H4 (cell line): ENCODE data around the gene ROR2. TPM values are rescaled to one million over a fixed set of nuclear protein-coding genes. Genes with fewer than 3 reads are reported as not detected.

Experiments used
- DNase-seq: peaks from one replicate; pipeline ENCODE4 v3.0.0-alpha.2; 2015; ENCODE audit warnings: low spot score
- total RNA-seq: library from RNA; depleted of rRNA; stranded (reverse); fragments of >200 nt; shearing (Covaris generic); gene quantifications from 2 replicates; pipeline ENCODE4 v1.2.3, GENCODE V29; 2014

Gene ROR2
- total RNA-seq, 1 experiment from 2014 or later: 1.8 TPM

DNA sequence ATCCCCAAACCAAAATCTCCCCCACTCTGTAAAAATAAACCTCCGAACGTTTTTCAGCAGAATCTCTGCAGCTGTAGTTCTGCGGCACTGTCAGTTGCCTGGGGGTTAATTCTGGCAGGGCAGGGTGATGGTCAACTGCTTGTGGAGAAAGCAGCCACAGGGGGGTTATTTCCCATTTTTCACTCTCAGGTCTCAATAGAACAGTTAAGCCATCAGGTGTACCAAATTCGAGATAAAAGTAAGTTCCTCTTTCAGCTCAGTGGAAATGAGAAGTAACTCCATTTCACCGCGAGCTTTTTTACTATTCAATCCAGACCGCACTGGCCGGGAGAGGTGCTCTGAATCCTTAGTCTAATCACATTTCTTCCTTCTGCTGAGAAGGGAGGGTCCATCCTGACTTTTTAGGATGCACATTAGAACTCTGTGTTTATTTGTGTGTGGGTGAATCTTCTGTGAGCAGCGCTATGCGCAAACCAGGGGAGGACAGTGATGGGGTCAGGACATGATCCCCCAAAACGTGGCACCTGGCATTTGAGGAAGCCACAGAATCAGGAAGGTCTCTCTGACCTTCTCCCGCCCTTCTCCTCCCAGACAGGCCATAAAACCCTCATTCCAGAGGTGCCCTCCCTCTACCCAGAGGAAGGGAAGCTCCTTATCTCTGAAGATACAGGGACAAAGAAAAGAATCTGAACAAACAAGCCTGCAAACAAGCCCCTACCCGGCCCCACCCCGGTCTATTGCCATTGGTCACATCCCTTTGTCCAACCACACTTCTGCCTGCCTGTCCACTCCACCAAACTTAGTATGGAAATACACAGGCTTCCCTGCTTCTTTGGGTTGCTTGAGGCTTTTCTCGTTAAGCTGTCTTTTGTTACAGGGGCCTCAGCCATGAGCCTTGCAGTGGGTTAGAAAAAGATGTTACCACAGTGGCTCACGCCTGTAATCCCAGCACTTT lies 229.0 kb downstream of the ROR2 start:
- no peak for DNase-seq

DNA sequence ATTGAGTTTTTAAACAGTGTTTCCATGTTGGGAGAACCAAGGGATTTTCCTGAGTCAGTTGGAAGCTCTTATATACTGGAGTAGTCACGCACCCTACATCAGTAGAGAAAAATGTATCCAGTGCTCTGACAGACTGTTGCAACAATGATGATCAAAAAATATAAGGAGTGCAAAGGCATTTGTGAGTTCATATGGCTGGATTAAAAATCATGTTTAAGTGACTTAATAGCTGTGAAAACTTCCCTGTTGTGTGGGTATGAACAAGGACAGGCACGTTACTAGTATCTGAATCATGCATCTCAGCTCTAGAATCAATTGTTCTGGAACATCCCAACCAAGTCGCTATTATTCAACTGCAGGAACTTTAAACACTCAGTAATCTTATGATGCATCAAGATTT lies 229.7 kb downstream of the ROR2 start:
- DNase-seq: no peak

DNA sequence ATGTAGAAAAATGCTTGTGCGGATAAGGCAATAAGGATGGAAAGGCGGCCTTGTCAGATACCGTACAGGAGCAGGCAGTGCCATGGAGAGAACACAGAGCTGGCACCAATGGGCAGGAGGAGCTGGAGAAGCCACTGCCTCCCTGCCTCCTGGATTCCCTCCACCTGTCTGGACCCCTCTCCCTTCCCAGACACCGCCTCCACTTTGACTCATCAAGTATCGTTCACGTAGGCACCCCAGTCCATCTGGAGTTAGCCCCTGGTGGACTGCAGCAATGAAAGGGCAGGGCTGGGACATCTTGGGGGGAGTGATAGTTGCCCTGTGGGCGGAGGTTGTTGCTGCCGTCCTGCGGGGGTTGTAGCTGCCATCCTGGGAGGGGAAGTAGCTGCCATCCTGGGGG lies 232.0 kb downstream of the ROR2 start:
- DNase-seq: no peak

DNA sequence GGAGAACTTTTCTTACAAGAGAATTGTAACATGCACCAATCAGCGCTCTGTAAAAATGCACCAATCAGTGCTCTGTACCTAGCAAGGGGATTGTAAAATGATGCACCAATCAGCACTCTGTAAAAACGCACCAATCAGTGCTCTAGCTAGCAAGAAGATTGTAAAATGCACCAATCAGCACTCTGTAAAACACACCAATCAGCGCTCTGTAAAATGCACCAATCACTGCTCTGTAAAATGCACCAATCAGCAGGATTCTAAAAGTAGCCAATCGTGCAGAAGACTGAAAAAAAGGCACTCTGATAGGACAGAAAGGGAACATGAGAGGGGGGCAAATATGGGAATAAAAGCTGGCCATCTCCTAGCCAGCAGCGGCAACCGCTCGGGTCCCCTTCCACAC lies 233.2 kb downstream of the ROR2 start:
- DNase-seq: no peak

DNA sequence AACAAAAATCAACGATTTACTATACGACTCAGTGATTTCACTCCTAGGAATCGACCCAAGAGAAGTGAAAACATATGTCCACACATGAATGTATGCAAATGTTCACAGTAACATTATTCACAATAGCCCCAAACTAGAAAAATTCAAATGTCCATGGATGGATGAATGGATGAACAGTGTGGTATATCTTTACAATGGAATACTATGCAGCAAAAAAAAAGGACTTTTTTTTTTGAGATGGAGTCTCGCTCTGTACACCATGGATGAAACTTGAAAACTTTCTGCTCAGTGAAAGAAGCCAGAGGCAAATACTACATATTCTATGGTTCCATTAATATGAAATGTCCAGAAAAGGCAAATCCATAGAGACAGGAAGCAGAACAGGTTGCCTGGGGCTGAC lies 233.8 kb downstream of the ROR2 start:
- no peak for DNase-seq

DNA sequence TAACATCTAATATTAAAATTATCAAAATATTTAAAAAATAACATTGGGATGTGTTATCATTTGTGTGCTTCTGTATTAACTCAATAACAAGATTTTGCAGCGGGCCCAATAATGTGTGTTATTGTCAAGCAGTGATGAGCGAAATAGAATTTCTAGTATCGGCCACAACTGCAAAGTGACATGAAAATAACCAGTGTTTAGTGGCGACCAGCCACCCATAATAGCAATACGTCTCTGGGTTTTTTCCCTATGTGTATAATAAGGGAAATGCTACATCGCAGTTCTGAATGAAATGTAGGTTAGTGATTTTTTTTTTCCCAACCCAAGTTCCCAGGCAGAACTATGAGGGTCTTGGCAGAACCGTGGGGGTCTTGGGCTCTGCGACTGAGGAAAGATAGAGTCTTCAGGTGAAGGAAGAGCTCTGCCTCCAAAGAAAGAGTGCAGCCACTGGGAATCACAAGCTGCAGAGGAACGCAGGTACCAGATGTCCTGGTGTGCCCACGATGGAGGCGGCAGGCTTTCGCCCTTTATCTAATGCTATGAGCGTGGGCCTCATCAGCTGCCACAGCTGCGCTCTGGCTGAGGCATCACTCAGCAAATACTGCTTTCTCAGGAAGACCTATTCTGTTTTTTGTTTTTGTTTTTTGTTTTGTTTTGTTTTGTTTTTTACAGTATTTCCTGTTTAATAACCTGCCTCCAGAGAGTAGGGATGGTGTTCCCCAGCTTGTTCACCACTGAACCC lies 235.0 kb downstream of the ROR2 start:
- no peak for DNase-seq

DNA sequence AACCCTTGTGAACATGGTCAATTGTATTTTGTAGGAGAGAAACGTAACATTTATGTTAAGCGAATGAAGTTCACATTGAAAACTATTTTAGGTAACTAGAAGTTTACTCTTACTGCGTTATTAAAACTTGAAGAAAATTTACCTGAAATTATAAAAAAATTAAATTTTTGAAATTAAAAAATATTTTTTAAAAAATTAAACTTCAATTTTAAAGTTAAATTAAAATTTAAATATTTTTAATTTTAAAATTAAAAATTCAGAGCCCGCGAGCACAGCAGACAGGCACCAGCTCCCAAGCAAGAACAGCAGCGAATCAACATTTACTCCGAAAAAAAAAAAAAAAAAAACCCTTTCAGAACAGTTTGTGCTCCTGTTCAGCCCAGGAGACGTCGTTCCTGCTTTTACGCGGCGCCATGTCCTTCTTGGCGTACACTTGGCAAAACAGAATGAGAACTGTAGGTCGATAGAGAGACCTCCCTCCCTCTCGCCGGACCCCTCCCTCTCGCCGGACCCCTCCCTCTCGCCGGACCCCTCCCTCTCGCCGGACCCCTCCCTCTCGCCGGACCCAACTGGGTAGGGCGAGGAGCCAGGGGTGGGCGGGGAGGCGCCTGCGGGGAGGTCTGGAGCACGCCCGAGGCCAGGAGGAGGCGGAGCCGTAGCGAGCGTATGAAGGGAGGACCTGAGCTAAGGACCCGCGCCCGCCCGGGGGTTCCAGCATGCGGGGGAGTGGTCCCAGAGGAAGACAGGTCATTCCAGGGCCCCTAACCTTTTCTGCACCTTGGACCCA lies 235.8 kb downstream of the ROR2 start:
- peak; percentile 54 for DNase-seq

DNA sequence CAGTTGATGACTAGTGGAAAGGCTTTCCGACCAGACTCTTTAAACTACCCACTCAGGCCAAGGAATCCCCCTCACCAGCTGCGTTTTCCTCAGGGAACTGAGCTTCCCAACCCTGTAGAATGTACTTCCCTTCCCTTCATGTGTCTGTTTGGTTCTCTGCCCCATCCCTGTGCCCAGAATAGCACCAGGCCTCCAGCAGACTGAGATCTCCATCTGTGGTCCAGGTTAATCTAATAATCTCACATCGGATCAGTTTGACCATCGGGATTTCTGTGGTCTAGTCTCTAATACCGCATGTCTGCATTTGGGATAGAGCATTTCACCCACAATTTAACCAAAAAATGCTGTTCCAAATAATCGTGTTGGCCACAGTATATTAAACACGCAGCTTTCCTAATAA lies 237.2 kb downstream of the ROR2 start:
- DNase-seq: no peak

DNA sequence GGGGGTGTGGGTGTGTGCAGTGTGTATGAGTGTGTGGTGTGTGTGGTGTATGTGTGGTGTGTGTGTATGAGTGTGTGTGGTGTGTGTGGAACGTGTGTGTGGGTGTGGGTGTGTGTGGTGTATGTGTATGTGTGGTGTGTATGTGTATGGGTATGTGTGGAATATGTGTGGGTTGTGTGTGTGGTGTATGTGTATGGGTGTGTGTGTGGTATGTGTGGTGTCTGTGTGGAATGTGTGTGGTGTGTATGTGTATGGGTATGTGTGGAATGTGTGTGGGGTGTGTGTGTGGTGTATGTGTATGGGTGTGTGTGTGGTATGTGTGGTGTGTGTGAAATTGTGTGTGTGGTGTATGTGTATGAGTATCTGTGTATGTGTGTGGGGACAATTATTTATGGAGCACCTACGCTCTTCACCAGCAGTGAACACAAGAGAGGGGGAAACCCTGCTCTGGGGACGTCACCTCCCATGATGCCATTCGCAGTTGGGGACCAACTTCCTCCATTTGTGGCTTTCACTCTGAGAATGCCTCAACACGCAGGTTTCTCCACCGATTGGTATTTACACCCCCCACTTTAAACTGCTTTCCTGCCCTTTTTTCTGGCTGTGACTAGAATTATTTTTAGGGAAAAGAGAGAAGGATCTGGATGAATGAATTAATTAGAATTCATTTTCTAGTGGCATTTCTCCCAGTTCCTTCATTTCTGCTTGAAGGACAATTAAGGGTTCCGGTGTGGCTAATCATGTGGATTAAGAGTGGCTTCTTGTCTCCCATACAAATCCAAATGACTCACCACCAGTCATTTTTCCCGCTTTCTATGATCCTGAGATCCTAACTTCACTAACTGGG lies 238.1 kb downstream of the ROR2 start:
- peak; percentile 14 for DNase-seq

DNA sequence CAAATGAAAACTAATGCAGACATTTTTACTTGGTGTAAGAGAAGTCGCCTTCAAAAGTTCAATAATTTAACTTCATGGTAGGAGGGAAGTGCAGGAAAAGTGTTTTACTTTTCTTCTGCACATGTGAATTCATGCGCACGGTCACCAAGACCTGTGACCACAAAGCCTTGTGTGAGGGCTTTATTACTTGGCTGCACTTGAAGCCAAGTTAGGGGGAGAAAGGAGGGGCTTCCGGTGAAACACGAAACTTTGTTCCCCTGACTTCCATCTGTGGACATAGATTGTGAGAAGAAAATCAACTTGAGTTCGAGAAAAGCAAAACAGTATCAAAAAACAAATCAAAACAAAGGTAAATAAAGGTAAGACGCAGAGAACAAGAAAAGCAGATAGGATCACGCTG lies 239.9 kb downstream of the ROR2 start:
- DNase-seq: no peak

DNA sequence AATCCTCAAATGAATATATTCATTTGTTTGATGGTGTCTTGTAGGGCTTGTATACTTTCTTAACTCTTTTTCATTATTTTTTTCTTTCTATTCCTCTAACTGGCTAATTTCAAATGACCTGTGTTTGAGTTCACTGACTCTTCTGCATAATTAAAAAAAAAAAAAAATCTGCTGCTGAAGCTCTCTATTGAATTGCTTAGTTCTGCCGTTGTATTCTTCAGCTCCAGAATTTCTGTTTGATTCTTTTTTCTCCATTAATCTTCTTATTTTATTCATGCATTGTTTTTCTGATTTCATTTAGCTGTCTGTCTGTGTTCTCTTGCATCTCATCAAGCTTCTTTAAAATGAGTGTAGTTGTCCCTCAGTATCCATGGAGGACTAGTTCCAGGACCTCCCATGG lies 244.6 kb downstream of the ROR2 start:
- no peak for DNase-seq

DNA sequence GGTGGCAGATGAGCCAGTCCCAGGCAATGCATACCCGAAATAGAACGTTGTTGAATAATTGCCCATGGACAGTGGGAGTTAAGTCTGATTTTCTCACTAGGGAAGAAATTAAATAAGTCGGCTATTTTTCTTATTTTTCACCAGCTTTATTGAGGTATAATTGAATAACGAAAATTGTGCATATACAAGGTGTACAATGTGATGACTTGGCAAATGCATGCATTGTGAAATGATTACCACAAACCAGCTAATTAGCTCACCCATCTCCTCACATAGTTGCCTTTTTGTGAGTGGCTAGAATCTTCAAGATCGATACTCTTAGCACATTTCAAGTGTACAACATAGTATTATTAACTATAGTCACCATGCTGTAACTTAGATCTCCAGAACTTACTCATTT lies 249.6 kb downstream of the ROR2 start:
- no peak for DNase-seq

DNA sequence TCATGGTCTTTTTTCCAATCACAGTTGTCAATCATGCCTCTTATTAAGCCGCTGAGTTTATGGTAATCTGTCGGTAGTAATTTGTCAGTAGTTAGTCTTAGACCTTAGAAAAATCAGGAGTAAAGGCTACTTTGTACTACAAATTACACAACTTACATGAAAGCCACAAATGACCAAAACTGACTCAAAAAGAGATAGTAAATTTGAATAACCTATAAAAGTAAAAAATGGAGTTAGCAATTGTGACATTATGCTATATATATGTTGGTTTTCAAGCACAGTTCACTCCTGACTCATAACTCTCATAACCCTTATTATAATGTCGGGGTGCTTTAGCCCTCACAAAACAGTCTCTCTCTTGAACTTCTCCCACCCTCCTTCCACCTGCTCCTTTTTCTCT lies 251.8 kb downstream of the ROR2 start:
- no peak for DNase-seq

DNA sequence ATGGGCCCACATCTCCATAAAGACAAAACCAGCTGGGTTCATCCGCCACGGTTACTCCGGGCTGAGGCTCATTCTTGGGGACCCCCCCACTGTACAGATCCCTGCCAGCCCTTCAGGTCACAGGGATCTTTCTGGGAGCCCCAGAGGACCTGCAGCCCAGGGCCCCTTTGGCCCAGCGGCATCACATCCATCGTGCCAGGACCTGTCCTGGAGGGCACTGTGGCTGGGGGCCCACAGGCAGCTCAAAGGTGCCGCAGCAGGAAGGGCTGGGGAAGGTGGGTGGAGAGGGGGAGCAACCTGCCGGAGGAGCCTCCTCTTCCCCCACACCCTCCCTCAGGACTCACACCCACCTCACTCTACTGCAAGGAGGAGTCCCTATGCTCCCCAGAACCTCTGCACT lies 252.8 kb downstream of the ROR2 start:
- no peak for DNase-seq

DNA sequence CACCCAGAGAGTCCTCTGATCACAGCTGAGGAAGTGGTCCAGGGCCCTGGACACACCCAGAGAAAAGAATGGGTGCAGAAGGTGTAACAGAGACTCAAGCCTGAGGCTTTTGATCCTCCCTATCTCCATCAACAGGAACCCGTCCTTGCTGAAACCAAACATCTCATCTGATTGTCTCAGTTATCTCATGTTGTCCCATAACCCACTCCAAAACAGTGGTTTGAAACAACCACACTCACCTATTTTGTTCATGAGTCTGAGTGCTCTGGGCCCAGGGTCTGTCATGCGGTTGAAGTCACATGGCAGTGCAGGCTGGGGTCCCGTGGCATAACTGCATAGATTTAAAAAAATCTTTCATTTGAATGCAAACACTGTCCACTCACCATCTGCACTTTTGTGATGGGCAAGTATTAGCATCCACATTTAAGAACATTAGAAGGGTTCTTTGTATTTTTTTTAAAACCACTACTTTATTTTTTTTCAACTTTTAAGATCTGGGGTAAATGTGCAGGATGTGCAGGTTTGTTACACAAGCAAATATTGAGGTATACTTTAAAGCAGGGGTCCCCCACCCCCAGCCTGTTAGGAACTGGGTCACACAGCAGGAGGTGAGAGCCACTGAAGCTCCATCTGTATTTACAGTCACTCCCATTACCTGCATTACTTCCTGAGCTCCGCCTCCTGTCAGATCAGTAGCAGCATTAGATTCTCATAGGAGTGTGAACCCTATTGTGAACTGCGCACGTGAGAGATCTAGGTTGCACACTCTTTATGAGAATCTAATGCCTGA lies 255.8 kb downstream of the ROR2 start:
- DNase-seq: no peak

DNA sequence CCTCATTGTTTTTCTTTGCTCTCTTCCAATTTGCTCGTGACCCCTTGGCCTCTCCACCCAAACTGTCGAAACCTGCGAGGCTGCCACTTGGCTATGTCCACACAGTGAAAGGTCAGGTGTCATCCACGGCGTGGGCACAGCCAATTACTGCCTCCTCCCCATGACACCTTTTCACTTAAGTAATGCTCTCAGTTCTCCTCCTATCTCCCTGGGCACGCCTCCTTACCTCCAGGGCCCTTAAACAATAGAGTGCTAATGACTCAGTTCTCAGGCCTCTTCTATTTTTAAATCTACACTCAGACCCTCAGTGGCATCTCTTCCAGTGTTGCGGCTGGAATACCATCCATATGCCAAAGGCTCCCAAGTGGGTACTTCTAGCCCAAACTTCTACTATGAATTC lies 256.8 kb downstream of the ROR2 start:
- no peak for DNase-seq

DNA sequence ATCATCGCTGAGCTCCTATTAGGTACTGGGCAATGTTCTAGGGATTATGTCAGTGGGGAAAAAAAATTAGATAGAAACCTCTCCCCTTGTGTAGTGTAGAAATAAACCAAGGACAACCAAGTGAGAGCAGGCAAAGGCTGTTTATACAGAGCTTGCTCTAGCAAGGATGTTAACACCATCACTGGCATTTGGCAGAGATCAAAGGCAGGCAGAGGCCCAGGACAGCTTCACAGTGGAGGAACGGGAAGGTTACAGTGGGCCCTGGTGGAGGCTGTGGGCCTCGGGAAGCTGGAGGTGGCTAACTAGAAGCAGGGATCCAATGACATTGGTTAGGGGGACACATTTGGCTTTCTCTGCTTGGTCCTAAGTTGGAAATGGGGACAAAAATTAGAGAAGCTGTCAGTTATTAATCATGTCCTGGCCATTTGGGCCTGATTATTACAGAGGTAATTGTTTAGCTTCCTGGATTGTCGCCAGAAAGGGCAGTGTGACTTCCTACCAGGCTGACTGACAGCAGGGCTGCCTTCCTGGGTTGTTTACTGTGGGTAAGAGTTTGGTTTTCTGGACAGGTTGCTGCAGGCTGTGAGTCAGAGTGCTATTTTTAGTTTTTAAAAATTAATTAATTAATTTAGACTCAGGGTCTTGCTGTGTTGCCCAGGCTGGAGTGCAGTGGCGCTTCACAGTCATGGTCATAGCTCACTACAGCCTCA lies 259.3 kb downstream of the ROR2 start:
- no peak for DNase-seq

DNA sequence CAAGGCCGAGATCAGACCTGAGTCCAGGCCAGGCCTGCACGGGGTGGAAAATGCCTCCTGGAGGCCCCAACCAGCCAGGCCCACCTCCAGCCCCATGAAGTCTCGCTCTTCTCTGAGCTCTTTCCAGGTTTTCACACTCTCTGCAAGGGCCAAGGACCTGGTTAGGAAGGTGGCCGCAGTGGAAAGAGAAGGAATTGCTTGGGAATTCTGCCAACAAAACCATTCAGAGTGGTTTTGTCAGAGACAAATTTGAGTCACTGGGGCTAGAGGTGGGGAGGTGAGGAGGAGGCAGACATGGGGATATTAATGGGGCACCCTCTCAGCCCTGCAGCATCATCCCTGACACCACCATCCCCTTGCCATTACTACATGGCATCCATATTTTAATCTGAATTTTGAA lies 261.0 kb downstream of the ROR2 start:
- DNase-seq: no peak

DNA sequence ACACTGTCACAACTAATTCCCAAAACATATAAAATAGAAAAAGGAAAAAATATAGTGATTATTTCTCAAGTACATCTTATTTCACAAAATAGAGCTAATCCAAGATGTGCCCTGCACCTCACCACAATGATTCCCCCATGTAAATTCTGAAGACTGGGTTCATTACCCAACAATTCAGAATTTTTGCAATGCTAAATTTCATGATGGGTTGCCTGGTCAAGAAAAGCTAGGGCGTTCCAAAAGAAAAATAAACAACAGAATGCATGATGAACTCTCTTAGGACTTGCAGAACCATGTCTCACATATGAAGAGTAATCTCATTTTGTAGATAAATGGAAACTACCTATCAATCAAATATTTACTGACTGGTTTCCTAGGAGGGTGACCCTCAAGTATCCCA lies 266.8 kb downstream of the ROR2 start:
- no peak for DNase-seq

DNA sequence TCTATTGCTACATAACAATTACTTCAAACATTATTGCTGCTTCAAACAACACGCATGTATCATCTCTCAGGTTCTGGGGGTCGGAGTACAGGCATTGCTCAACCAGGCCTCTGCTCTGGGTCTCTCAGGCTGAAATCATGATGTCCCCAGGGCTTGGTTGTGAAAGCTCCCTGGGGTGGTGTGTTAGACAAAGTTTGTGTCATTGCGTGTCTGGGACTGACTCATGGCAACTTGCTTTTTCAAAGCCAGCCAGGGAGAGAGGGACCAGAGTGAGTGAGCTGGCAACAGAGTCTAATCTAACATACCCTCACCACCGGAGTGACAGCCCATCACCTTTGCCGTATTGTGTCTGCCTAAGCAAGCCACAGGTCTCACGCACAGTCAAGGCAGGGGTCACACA lies 267.2 kb downstream of the ROR2 start:
- no peak for DNase-seq
